ENCODE results near the gene ZNRF2.

ZNRF2 gene

GRCh38 chr7:30284298-30285066 is at the start of gene ZNRF2:
ZNRF2 (plus strand) TSS chr7:30284597; CDS start chr7:30285358, 761 bp downstream.
- peak; percentile 98 for DNase-seq (ENCODE audit: low read depth)

DNA sequence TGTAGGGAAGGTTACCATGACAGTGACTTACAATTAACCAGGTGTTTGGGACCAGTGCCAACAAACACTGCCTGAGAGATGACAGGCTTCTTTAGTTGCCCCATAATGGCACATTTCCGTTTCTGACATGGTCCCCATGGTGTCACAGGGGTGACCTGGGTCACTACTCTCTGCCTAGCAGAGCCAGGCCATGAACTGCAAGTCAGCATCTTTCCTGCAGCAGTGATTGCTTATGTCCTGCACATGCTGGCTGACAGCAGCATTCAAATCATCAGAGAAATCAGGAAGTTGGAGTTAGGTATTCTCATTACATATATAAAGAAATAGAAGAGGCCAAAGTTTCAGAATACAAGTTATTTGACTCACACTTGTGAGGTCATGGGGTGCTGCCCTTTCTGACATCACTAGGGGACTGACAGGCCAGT is 47.1 kb upstream of the ZNRF2 start:
- DNase-seq (ENCODE audit: low read depth) = no peak

DNA sequence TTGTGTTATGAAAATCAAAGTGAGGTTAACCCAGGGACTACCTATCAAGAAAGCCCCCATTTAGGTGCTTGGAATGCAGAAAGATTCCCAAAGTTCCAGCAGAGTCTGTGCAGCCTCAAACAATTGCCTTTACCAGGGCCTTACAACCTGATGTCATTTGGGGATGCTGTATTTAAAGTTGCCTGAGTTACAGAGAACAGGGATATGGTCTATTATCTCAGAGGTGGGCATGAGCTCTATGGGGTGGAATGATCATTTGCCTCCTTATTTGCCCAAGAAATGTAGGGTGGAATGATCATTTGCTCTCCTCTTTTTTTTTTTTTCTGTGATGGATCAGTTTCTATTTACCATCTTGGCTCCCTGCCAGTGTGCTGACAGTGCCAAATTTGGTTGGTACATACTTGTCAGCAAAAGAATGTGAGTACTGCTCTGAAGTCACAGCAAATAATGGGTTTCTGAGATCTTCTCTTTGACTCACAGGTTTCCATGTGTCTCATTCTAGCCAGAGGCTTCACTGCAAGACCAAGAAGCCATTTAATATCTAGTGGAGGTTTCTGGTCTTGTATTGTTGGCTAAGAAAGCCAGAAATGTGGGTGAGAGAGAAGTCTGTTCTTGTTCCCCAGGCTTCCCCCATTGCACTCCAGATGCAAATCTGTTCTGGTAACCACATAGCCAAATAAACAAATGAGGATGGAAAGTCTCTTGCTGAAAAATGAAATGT is 45.5 kb upstream of the ZNRF2 start:
- no peak for DNase-seq (ENCODE audit: low read depth)

- DNase-seq (ENCODE audit: low read depth) = no peak
Observed at GRCh38 chr7:30240106-30240800, 44.1 kb upstream of the ZNRF2 start.

DNA sequence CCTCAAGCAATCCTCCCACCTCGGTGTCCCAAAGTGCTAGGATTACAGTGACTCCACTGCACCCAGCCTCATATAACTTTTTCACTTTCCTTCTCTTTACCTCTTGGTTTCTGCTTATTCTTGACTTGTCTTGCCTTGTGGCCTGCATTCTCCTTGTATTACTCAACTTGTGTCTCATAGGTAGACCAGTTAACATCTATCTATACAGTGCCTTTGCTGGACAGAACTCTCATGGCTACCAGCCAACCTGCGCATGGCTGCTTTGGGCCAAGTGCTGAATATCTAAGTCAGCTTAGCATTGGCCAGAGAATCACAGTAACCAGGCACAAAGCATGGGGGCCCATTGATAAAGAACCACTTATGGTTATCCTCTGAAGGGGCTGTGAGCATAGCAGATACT is 42.6 kb upstream of the ZNRF2 start:
- DNase-seq (ENCODE audit: low read depth) = no peak

DNA sequence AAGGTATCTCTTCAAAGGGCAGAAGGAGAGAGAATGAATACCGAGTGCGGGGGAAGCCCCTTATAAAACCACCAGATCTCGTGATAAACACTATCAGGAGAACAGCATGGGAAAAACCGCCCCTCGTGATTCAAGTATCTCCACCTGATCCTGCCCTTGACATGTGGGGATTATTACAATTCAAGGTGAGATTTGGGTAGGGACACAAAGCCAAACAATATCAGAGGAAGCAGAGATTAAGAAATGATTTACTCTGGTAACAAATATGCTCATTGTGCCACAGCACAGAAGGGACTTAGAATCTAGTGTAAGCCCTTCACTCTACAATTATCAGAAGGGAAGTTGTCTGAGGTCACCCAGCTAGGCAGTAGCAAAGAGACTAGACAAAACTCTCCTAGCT is 40.1 kb upstream of the ZNRF2 start:
- no peak for DNase-seq (ENCODE audit: low read depth)

DNA sequence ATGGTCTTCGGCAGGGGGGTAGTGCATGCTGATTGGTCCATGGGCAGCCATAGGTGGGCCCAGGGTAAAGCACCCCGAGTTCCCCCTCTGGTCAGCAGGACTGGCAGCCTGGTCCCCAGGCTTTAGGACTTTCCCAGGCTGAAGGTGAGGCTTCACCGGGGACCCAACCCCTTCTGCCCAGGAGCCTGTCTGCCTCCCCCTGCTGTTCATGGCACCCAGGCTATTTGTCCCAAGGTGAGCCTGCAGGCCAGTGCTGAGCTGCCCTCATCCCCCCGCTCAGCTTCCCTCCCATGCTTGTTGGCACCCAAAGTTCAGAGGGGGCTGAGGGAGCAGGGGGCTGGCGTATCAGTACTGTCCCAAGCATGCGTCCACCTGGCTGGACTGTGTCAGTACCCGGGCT is 38.5 kb upstream of the ZNRF2 start:
- DNase-seq (ENCODE audit: low read depth) = no peak

DNA sequence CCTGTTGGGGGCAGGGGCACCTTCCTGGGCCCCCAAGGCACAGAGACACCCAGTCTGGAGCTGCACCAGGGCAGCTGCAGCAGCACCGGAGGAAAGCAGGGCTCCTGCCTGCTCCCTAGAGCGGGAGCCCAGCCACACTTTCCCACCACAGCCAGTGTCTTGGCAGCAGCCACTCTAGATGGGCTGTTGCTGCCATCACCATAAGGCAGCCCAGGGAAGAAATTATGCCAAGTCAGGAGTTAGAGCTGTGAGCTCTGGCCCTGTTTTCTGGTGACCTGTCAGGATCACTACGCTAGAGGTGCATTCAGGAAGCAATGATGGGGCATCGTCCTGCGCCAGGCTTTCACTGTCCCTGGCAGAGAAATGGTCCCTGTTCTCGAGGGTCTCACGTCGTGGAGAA is 38.0 kb upstream of the ZNRF2 start:
- DNase-seq (ENCODE audit: low read depth) = no peak

DNA sequence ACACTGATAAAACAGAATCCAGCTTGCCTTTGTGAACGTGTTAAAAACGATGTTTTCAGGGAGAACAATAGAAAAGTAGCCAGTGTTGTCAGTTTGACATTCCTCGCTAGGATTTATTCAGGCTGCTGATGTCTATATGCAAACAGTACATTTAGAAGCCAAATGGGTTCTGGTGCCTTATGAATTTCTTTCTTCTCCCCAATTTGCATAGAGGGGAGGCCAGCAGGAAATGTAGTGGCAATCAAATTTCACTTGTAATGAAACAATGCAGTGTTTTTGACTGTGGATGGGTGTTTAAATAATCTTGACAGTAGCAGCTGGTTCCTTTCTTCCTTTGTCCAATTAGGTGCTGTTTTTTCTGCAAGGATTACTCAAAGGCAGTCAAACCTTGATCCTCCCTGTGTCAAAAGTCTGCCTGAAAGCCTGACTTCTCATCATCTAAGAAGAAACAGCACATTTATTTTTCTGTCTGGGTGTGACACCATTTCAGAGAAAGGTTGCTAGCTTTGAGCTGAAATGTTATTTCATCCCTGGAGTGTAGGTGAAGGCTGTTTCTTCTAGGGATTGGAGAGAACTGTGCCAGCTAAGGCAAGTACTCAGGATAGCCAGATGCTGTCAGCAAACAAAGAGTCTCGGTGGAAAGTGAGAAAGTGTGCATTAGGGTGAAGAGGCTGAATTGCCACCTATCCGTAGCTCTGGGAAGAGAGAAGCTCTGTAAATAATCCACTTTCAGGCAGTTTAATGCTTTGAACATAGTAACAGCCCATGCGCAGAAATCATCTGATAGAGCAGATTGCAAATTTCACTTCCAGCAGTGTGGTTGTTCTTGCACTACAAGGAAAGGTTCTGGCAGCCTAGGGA is 36.6 kb upstream of the ZNRF2 start:
- DNase-seq (ENCODE audit: low read depth) = no peak

GRCh38 chr7:30249316-30249715 is 35.1 kb upstream of the ZNRF2 start:
- DNase-seq (ENCODE audit: low read depth) = no peak

DNA sequence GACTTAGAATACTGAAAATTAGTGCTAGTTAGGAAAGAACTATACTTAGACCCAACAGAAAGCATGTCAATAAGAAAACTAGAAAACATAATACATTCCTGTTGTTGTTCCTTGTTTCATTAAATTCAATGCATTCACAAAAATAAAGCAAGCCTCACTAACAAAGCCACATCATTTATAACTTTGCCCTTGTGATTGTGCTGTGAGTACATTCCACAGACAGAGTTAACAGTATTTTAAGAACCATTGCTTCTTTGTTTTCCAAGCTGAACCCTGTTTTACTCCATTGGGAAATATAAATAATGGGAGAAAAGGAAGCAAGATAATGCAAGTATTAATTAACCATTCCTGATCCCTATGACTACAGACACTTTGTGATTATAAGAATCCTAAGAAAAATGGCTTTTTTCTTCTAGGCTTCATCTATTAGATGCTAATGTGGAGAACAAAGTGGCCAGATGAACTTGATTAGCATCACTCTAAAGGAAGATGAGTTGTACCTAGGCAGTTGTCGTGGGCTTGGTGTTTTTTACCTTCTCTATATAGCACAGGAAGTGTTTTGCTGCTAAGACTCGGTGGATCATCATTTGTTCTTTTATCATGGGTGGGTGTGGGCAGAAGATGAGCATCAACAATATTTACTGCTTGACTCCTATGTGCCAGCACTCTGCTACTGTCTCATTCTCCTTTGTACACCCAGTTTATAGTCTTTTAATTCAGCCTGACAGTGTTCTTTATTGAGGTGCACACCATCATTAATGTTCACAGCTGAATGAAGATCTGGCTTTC is 34.2 kb upstream of the ZNRF2 start:
- DNase-seq (ENCODE audit: low read depth) = no peak

DNA sequence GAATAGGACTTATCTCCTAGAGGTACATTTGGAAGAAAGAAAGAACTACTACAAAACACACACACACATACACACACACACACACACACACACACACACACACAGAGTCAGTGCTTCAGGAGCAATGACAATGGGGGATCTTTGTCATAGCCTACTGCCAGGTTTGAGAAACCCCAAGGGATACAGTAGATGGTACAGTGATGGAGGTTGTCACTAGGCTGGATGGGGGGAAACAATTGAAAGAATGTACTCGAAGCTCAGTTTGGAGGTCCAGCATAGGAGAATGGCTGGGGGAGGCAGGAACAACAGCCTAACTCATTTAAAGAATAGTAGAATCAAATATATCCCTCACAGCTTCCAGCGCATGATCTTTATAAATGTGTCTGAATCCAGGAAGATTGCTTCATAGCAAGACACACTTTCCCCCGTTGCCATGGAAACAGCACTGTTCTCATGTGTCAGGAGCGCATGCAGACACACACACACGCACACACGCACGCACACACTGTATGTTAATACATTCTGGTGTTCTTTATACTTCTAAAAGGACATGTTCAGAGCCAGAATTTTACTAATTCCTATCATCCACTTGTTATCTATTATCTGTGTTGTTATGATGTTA is 32.6 kb upstream of the ZNRF2 start:
- DNase-seq (ENCODE audit: low read depth) = no peak

DNA sequence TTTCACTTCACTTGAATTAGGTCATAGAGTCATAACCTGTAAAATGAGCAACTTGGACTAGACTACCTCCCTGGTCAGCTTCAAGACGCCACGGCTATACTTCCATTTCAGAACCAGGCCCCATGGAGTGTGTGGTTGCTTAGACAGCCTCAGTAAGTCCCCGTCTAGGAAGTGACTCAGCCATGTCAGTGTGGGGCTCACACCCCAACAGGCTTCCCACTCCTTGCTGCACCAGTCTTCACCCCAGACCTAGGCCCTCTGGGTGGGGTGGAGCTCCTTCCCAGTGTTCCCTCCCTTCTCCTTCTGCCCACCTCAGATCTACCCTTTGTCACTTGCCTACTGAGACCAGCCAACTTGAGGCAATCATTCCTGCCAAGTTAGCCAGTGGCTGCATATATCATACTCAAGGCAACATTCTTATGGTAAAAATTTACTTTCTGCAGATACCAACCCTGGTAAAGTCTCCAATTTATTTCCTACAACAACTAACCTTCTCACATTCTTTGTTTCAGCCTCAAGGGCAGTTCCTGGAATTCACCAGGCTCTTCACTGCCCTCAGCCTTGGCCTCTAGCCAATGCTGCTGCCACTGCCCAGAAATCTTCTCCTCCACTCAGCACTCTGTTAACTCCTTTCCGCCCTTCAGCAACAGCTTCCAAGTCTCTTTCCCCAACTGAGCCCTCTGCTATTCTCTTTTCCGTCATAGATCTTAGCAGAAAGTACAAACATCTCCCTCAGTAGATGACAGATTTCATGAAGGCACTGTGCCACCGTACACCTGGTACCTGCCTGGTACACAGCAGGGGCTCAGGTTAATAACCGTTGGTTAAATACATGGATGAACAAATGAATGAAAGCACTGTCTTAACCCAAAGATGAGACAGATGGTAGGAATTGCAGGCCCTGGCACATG is 31.3 kb upstream of the ZNRF2 start:
- no peak for DNase-seq (ENCODE audit: low read depth)

DNA sequence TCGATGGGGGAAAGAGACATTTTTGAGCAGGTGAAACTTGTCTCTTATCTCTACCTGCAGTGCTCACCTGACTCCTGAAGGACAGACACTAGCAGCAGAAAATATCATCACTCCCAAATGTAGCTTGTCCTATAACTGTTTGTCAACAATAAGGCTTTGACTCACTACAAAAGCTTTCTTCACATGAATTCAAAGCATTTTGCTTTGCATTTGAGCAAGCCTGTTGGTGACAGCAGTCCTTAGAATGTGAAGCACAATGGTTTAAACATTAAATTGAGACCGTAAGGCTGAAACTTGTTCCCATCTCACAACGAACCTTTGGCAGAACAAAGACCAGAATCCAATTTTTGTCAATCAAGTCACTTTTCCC is 30.6 kb upstream of the ZNRF2 start:
- no peak for DNase-seq (ENCODE audit: low read depth)

- no peak for DNase-seq (ENCODE audit: low read depth)
Observed at GRCh38 chr7:30254248-30254647, 30.1 kb upstream of the ZNRF2 start.

DNA sequence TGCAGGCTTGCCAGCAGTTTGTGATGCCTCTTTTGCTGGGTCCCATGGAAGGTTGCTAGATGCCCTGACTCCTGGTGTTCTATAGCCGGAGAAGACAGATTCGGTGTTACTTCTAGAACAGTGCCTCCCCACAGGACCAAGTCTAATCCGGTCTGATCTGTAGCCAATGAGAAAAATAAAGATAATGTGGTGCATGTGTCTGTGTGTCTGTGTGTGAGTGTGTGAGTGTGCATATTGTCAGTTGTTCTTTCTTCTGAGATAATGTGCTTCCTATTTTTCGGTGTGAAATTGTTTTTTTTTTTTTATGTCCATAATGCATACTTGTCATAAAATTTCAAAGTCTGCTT is 29.7 kb upstream of the ZNRF2 start:
- no peak for DNase-seq (ENCODE audit: low read depth)

DNA sequence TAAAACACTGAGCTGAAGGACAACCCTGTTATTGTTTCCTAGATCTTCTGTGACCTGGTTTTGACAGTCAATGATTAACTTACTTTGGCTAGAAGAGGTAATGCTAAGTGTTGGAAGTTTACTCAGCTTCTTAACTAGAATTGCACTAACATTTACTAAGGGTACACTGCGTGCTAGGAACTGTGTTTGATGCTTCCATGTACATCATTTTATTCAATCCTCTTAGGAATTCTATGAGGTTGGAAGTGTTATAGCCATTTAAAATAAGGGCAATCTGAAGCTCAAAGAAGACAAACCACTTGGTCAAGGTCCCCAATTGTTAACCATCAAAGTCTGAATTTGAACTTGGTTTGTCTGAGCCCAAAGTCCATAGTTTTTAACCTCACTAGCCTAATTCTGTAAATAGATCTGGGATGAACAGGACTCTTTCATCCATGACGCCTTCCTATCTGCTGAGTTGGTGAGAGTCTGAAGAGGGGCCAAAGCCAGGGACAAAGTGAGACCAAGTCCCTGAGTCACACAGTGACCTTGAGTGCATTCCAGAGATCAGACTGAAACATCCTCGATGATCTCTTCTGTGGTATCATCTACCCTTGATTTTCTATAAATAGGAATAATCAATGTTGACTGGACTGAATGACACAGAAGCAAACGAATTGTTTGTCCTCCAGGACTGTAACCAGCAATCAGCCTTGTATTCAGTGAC is 29.2 kb upstream of the ZNRF2 start:
- no peak for DNase-seq (ENCODE audit: low read depth)

GRCh38 chr7:30256349-30256858 is 28.0 kb upstream of the ZNRF2 start:
- no peak for DNase-seq (ENCODE audit: low read depth)

- DNase-seq (ENCODE audit: low read depth) = no peak
Observed at GRCh38 chr7:30260246-30260768, 24.1 kb upstream of the ZNRF2 start.
